AG10803 (cell line): ENCODE data around the gene GHSR.

ENCODE experiments used
- DNase-seq: peaks from one replicate; pipeline ENCODE4 v3.0.0; 2010; ENCODE audit warnings: low read depth
- H3K4me3 ChIP-seq: 2 replicates; pipeline ENCODE4 v1.5.1; 2011; ENCODE audit warnings: mild to moderate bottlenecking, low read length, control low read depth
- TF ChIP-seq, protein P1 (sequence below): conservative IDR thresholded peaks from 2 replicates; pipeline ENCODE4 v1.5.1; 2011; ENCODE audit warnings: mild to moderate bottlenecking, low read length, control low read depth, inconsistent platforms

The GHSR gene

DNA sequence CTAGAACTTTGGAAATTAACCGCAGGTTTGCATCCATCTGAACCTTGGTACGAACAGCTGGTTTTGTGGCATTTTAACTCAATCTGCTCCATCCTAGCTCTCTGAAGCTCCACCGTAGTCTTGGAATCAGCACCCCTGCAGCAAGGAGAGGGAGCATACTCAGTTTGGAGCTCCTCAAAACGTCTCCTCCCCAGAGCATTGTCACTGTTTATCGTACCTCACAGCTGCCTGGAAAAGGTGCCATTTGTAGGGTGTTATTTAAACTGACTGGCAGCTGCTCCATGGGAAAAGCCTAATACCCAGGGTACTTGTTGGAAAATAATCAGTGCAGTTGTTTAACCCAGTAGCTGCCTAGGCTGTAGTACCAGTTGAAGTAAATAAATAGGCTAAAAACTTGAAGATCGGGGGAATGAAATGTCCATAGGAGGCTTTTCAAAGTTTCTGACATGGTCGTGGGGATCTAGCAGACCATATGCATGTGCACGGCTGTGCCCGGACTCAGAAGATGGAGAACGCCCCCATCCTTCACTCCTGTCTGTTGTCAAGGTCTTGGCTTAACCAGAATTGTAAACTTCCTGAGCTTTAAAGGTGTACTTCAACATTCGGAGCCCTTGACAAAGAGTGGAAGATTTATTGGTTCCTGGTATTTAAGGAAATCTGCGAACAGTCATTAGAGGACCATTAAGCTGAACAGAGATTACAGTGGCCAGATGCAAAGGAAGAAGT is 43.9 kb downstream of the GHSR start:
- H3K4me3 ChIP-seq, result no peak overlapping the region
- no peak for DNase-seq
- TF ChIP-seq, protein P1, sequence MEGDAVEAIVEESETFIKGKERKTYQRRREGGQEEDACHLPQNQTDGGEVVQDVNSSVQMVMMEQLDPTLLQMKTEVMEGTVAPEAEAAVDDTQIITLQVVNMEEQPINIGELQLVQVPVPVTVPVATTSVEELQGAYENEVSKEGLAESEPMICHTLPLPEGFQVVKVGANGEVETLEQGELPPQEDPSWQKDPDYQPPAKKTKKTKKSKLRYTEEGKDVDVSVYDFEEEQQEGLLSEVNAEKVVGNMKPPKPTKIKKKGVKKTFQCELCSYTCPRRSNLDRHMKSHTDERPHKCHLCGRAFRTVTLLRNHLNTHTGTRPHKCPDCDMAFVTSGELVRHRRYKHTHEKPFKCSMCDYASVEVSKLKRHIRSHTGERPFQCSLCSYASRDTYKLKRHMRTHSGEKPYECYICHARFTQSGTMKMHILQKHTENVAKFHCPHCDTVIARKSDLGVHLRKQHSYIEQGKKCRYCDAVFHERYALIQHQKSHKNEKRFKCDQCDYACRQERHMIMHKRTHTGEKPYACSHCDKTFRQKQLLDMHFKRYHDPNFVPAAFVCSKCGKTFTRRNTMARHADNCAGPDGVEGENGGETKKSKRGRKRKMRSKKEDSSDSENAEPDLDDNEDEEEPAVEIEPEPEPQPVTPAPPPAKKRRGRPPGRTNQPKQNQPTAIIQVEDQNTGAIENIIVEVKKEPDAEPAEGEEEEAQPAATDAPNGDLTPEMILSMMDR, result no peak

DNA sequence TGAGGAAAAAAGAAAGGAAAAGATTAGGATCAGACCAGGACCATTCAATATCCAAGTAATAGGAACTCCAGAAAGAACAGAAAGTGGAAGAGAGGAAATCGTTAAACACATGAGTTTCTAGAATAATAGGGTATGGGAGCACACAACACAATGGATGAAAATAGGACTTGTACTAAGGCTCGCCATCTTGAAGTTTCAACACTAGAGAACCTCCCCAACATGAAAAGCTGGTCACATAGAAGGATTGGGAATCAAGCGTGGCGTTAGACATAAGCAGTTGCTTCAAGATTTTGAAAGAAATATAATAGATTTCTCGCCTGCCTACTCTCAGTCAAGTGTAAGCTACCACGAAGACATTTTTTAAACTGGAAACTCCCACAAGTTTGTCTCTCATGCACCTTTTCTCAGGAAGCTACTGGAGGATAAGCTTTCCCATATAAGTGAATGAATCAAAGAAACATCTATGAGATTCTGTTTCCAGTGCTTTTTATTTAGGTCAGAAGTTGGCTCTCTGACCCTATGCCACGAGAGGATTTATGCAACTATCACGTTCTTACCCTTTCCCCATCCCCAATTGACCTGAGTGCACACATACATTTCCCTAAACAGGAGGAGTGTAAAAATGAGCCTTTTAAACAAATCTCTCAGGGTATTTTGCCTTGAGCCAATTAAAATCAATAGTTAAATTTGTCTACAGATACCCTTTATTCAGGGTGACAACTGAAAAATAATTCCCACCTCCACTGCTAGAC is 45.2 kb downstream of the GHSR start:
- no peak for DNase-seq
- TF ChIP-seq, protein P1, result no peak
- H3K4me3 ChIP-seq, result no peak overlapping the region

DNA sequence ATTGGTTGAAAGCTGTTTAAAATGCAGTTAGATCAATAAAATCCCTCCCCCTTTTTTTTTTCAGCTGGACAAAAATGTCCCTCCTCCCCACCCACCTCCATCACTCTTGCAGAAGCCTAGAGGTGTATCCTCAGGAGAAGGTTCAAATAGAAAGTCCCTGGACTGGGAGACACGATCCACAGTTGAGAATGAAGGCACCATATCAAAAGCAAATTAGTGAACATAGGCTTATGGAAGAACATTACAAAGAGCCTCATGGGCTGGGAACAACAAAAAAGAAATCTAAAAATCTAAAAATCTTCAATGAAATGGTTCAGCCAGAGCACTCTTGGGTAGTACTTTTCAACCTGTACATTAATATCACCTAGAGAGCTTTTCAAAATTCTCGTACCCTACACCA is 46.2 kb downstream of the GHSR start:
- TF ChIP-seq, protein P1, result no peak
- no peak for DNase-seq
- H3K4me3 ChIP-seq, result no peak overlapping the region

DNA sequence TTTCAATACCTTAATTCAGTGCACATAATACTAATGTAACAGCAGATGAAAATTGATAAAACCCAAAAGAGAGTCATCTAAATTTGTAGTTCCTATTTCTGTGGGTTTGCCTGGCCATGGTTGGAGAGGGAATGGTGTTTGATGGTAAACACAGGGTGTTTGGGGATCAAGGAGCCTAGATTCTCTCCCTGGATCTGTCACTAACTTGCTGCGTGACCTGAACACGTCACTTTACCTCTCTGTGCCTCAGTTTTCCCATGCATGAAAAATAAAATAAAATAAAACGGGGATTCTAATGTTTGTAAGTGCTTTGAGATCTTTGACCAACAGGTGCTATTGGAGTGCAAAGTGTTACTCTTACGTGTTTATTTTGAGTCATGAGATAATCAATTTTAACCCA is 49.8 kb downstream of the GHSR start:
- H3K4me3 ChIP-seq, result no peak overlapping the region
- DNase-seq, result no peak
- TF ChIP-seq, protein P1, result no peak

DNA sequence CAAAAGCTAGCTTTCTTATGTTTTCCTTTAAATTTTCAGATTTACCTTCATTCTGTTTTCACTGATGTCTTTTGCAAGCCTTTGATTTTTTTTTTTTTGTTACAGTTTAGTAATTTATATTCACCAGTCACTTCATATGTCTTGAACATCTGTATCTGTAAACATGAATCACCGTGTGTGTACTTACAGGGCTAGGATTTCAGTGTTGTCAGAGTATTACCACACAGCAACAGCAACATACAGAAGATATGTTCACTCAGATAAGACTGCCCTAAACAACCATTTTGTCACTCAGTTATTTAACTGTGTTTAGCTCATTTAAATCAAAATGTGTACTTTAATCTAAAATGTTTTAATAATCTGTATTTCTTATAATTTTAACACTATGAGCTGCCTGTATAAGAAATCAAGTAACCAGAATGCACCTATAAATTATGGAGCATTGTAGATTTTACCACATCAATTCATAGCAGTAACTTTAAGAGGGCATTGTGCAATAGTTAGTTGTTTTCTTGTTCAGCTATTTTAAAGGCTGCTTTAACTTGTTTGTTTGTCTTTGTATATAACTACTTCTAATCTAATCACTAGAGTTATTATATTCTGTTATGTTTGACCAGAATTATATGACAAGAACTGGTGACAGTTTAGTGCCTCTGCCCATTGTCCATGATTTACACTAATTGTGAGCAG is 50.4 kb downstream of the GHSR start:
- DNase-seq, result peak; percentile 41
- no peak overlapping the region for H3K4me3 ChIP-seq
- TF ChIP-seq, protein P1, result no peak

DNA sequence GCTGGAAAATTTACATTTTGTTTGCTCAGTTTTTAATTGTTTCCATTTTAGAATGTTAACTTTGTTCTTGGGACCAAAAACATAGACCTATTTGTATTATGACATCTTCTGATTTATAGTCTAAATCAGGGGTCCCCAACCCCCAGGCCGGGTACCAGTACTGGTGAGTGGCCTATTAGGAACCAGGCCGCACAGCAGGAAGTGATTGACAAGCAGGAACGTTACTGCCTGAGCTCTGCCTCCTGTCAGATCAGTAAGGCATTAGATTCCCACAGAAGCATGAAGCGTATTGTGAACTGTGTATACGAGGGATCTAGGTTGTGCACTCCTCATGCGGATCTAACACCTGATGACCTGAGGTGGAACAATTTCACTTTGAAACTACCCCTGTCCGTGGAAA is 51.9 kb downstream of the GHSR start:
- DNase-seq, result no peak

More for the DNA sequence above, 51.9 kb downstream of the GHSR start:
- TF ChIP-seq, protein P1, result no peak
- no peak overlapping the region for H3K4me3 ChIP-seq
